Memory B cell (primary cell): ENCODE results near the gene TRAPPC12.

Experiments
- ATAC-seq: fragments of 150-1000 bp; cut with Tn5 transposase; 2 replicates; pipeline ENCODE4 v1.10.0; 2021; ENCODE audit warnings: low read depth, mild to moderate bottlenecking, moderate library complexity
- DNase-seq, 2 donors: peaks; one replicate each; pipeline ENCODE4 v3.0.0; 2022; ENCODE audit warnings: low spot score in 2 of 2
- H3K27ac Mint-ChIP-seq: one replicate; pipeline ENCODE4 v1.8.0; 2022; ENCODE audit warnings: mild to moderate bottlenecking, moderate library complexity, mixed read lengths
- H3K27me3 Mint-ChIP-seq: one replicate; pipeline ENCODE4 v1.8.0; 2022; ENCODE audit warnings: mixed read lengths
- H3K36me3 Mint-ChIP-seq: one replicate; pipeline ENCODE4 v1.8.0; 2022; ENCODE audit warnings: mild to moderate bottlenecking, mixed read lengths
- H3K4me1 Mint-ChIP-seq: one replicate; pipeline ENCODE4 v1.8.0; 2022; ENCODE audit warnings: mixed read lengths
- H3K4me3 Mint-ChIP-seq: one replicate; pipeline ENCODE4 v1.8.0; 2022; ENCODE audit warnings: mild to moderate bottlenecking, moderate library complexity, mixed read lengths
- H3K9me3 Mint-ChIP-seq: one replicate; pipeline ENCODE4 v1.8.0; 2022; ENCODE audit warnings: mixed read lengths

Gene TRAPPC12

GRCh38 chr2:3387011-3387410, 7.5 kb downstream of the TRAPPC12 start:
- H3K4me1 Mint-ChIP-seq = peaks cover 11% of the 10 kb centered on the region
- H3K27me3 Mint-ChIP-seq = no peaks in the 10 kb centered on the region
- no peak overlapping the region for H3K4me3 Mint-ChIP-seq
- H3K9me3 Mint-ChIP-seq = no peaks in the 10 kb centered on the region
- ATAC-seq = no peak
- no peak overlapping the region for H3K27ac Mint-ChIP-seq
- no peak for DNase-seq
- H3K36me3 Mint-ChIP-seq = peaks cover 17% of the 10 kb centered on the region

GRCh38 chr2:3387644-3388411, 8.3 kb downstream of the TRAPPC12 start:
- no peak for ATAC-seq
- no peak overlapping the region for H3K27ac Mint-ChIP-seq
- no peaks in the 10 kb centered on the region for H3K27me3 Mint-ChIP-seq
- peaks cover 17% of the 10 kb centered on the region for H3K36me3 Mint-ChIP-seq
- H3K9me3 Mint-ChIP-seq = no peaks in the 10 kb centered on the region
- H3K4me3 Mint-ChIP-seq = no peak overlapping the region
- no peak for DNase-seq
- H3K4me1 Mint-ChIP-seq = peaks cover 11% of the 10 kb centered on the region

GRCh38 chr2:3388412-3388738, 8.9 kb downstream of the TRAPPC12 start:
- H3K9me3 Mint-ChIP-seq = no peaks in the 10 kb centered on the region
- peaks cover 21% of the 10 kb centered on the region for H3K36me3 Mint-ChIP-seq
- H3K4me3 Mint-ChIP-seq = no peak overlapping the region

GRCh38 chr2:3389193-3389592, 9.7 kb downstream of the TRAPPC12 start:
- Mint-ChIP-seq H3K27ac (no peak overlapping the region), H3K27me3 (no peaks in the 10 kb centered on the region)
- ATAC-seq = no peak

More at GRCh38 chr2:3388412-3388738, 8.9 kb downstream of the TRAPPC12 start:
- Mint-ChIP-seq H3K27ac (no peak overlapping the region), H3K4me1 (peaks cover 14% of the 10 kb centered on the region), H3K27me3 (no peaks in the 10 kb centered on the region)
- ATAC-seq = no peak
- no peak for DNase-seq

GRCh38 chr2:3390041-3390440, 10.5 kb downstream of the TRAPPC12 start:
- ATAC-seq (no peak), DNase-seq (no peak)
- no peak overlapping the region for H3K27ac Mint-ChIP-seq
- no peaks in the 10 kb centered on the region for H3K27me3 Mint-ChIP-seq
- H3K9me3 Mint-ChIP-seq = no peaks in the 10 kb centered on the region
- H3K4me3 Mint-ChIP-seq = no peak overlapping the region
- peaks cover 28% of the 10 kb centered on the region for H3K36me3 Mint-ChIP-seq
- peaks cover 14% of the 10 kb centered on the region for H3K4me1 Mint-ChIP-seq

More at GRCh38 chr2:3389193-3389592, 9.7 kb downstream of the TRAPPC12 start:
- H3K4me3 Mint-ChIP-seq = no peak overlapping the region
- DNase-seq = no peak
- H3K9me3 Mint-ChIP-seq = no peaks in the 10 kb centered on the region
- peaks cover 14% of the 10 kb centered on the region for H3K4me1 Mint-ChIP-seq
- peaks cover 23% of the 10 kb centered on the region for H3K36me3 Mint-ChIP-seq

- DNase-seq = no peak
- Mint-ChIP-seq H3K27ac (no peak overlapping the region), H3K27me3 (no peaks in the 10 kb centered on the region), H3K36me3 (peaks cover 41% of the 10 kb centered on the region), H3K4me3 (no peak overlapping the region), H3K9me3 (peaks cover 6% of the 10 kb centered on the region), H3K4me1 (peaks cover 12% of the 10 kb centered on the region)
- ATAC-seq = no peak
These were observed 12.7 kb downstream of the TRAPPC12 start for GRCh38 chr2:3392216-3392615.

GRCh38 chr2:3396920-3397559, 17.5 kb downstream of the TRAPPC12 start:
- peaks cover 8% of the 10 kb centered on the region for H3K9me3 Mint-ChIP-seq
- no peak overlapping the region for H3K4me3 Mint-ChIP-seq
- DNase-seq (no peak), ATAC-seq (no peak)
- peaks cover 48% of the 10 kb centered on the region for H3K36me3 Mint-ChIP-seq
- H3K4me1 Mint-ChIP-seq = peaks cover 3% of the 10 kb centered on the region
- H3K27me3 Mint-ChIP-seq = no peaks in the 10 kb centered on the region
- H3K27ac Mint-ChIP-seq = peak overlapping the region; percentile 47

- peaks cover 8% of the 10 kb centered on the region for H3K9me3 Mint-ChIP-seq
- H3K4me1 Mint-ChIP-seq = peaks cover 4% of the 10 kb centered on the region
- no peak overlapping the region for H3K4me3 Mint-ChIP-seq
- ATAC-seq (no peak), DNase-seq (no peak)
- H3K27ac Mint-ChIP-seq = no peak overlapping the region
- H3K36me3 Mint-ChIP-seq = peaks cover 44% of the 10 kb centered on the region
- H3K27me3 Mint-ChIP-seq = no peaks in the 10 kb centered on the region
These were observed 19.4 kb downstream of the TRAPPC12 start for GRCh38 chr2:3398857-3399256.

GRCh38 chr2:3399381-3399780, 19.9 kb downstream of the TRAPPC12 start:
- Mint-ChIP-seq H3K36me3 (peaks cover 46% of the 10 kb centered on the region), H3K27ac (no peak overlapping the region), H3K9me3 (peaks cover 8% of the 10 kb centered on the region), H3K4me3 (no peak overlapping the region), H3K4me1 (peaks cover 5% of the 10 kb centered on the region), H3K27me3 (no peaks in the 10 kb centered on the region)
- no peak for ATAC-seq
- DNase-seq = no peak

- H3K4me1 Mint-ChIP-seq = peaks cover 5% of the 10 kb centered on the region
- no peak for DNase-seq
- H3K9me3 Mint-ChIP-seq = peaks cover 8% of the 10 kb centered on the region
- ATAC-seq = no peak
- H3K27ac Mint-ChIP-seq = no peak overlapping the region
- peaks cover 47% of the 10 kb centered on the region for H3K36me3 Mint-ChIP-seq
- H3K27me3 Mint-ChIP-seq = no peaks in the 10 kb centered on the region
- no peak overlapping the region for H3K4me3 Mint-ChIP-seq
These were observed 20.3 kb downstream of the TRAPPC12 start for GRCh38 chr2:3399829-3400228.

GRCh38 chr2:3403587-3404334, 24.3 kb downstream of the TRAPPC12 start:
- Mint-ChIP-seq H3K4me1 (peaks cover 9% of the 10 kb centered on the region), H3K27me3 (no peaks in the 10 kb centered on the region), H3K27ac (peak overlapping the region; percentile 69), H3K9me3 (no peaks in the 10 kb centered on the region), H3K4me3 (no peak overlapping the region), H3K36me3 (peaks cover 24% of the 10 kb centered on the region)
- DNase-seq (no peak), ATAC-seq (peak; percentile 55)

GRCh38 chr2:3404349-3404894, 24.9 kb downstream of the TRAPPC12 start:
- ATAC-seq = no peak
- DNase-seq = no peak
- Mint-ChIP-seq H3K36me3 (peaks cover 24% of the 10 kb centered on the region), H3K27ac (peak overlapping the region; percentile 69), H3K27me3 (no peaks in the 10 kb centered on the region), H3K4me3 (no peak overlapping the region), H3K9me3 (no peaks in the 10 kb centered on the region), H3K4me1 (peaks cover 11% of the 10 kb centered on the region)

- no peaks in the 10 kb centered on the region for H3K27me3 Mint-ChIP-seq
- no peak overlapping the region for H3K4me3 Mint-ChIP-seq
- H3K4me1 Mint-ChIP-seq = peaks cover 14% of the 10 kb centered on the region
- no peak overlapping the region for H3K27ac Mint-ChIP-seq
- DNase-seq (no peak), ATAC-seq (no peak)
- peaks cover 25% of the 10 kb centered on the region for H3K36me3 Mint-ChIP-seq
- H3K9me3 Mint-ChIP-seq = no peaks in the 10 kb centered on the region
These were observed 25.8 kb downstream of the TRAPPC12 start for GRCh38 chr2:3405307-3405706.

- H3K4me3 Mint-ChIP-seq = no peak overlapping the region
- H3K4me1 Mint-ChIP-seq = peaks cover 14% of the 10 kb centered on the region
- no peaks in the 10 kb centered on the region for H3K9me3 Mint-ChIP-seq
- no peaks in the 10 kb centered on the region for H3K27me3 Mint-ChIP-seq
- peaks cover 19% of the 10 kb centered on the region for H3K36me3 Mint-ChIP-seq
- no peak overlapping the region for H3K27ac Mint-ChIP-seq
- ATAC-seq (no peak), DNase-seq (no peak)
These were observed 26.4 kb downstream of the TRAPPC12 start for GRCh38 chr2:3405876-3406275.
